Transverse colon (tissue), 4 donors: ENCODE results near the gene RAB4B. TPM values are rescaled to one million over a fixed set of nuclear protein-coding genes. Genes with fewer than 3 reads are reported as not detected.
A peak's percentile ranks its signal among the peaks of the same experiment; 100 is the strongest.

Source experiments
- DNase-seq: peaks from one replicate; pipeline ENCODE4 v3.0.0-alpha.2; 2019
- H3K27ac ChIP-seq, 4 donors: fragments of 200-600 bp; sonication (generic); 2 replicates each; pipeline ENCODE4 v1.5.1; 2016 to 2018; ENCODE audit warnings: inconsistent platforms in 4 of 4
- H3K27me3 ChIP-seq: fragments of 200-600 bp; sonication (generic); 2 replicates; pipeline ENCODE4 v1.5.1; 2017; ENCODE audit warnings: inconsistent platforms
- H3K36me3 ChIP-seq, 4 donors: fragments of 200-600 bp; sonication (generic); 2 replicates each; pipeline ENCODE4 v1.5.1; 2017 to 2019; ENCODE audit warnings: inconsistent platforms in 4 of 4
- H3K4me1 ChIP-seq, 4 donors: fragments of 200-600 bp; sonication (generic); 2 replicates each; pipeline ENCODE4 v1.5.1; 2017 to 2020; ENCODE audit warnings: inconsistent platforms in 4 of 4
- H3K4me3 ChIP-seq, 4 donors: fragments of 200-600 bp; sonication (generic); 1 replicate in 1 of 4; 2 replicates in 3 of 4; pipeline versions ENCODE4 v1.5.1 to v1.6.1; 2017 to 2019; ENCODE audit warnings: inconsistent platforms in 4 of 4
- H3K9me3 ChIP-seq, 2 donors: fragments of 200-600 bp; sonication (generic); 2 replicates each; pipeline ENCODE4 v1.5.1; 2017 to 2019; ENCODE audit warnings: inconsistent platforms in 2 of 2
- CTCF ChIP-seq, 5 experiments: fragments of 200-600 bp in 3 of 5; fragments of 450-650 bp in 2 of 5; sonication (generic) in 3 of 5; IDR thresholded peaks; 1 replicate in 2 of 5; 2 replicates in 3 of 5; pipeline ENCODE4 v1.5.1; 2016 to 2017; ENCODE audit warnings: antibody characterized with exemption in 5 of 5, inconsistent platforms in 3 of 5, mild to moderate bottlenecking in 2 of 5, moderate library complexity in 1 of 5
- EP300 ChIP-seq: sonication (generic); formaldehyde crosslinking; IDR thresholded peaks from one replicate; pipeline ENCODE4 v1.6.1; 2017; ENCODE audit warnings: antibody characterized with exemption, low read depth
- POLR2A ChIP-seq: fragments of 450-650 bp; IDR thresholded peaks from one replicate; pipeline ENCODE4 v1.6.1; 2016; ENCODE audit warnings: antibody characterized with exemption, mild to moderate bottlenecking, moderate library complexity
- POLR2AphosphoS5 ChIP-seq, 3 donors: sonication (generic); formaldehyde crosslinking; IDR thresholded peaks; one replicate each; pipeline ENCODE4 v1.6.1; 2016; ENCODE audit warnings: antibody characterized with exemption in 3 of 3
- WGBS, 2 donors: methylation state at CpG; one replicate each; pipeline ENCODE4 v1.1.5; 2018; ENCODE audit warnings: low coverage in 1 of 2; 5-methylcytosine and 5-hydroxymethylcytosine counted together
- in situ Hi-C, 4 donors: fragments of 200-750 bp; cut with MboI; loops; one replicate each; pipeline versions ENCODE4 v1.15.0 to v1.15.1; 2017; ENCODE audit warnings: low sequenced_read_pairs in 3 of 4, low pct_ligation_motif_present in 1 of 4, low pct_unique_long_range_greater_than_20kb in 1 of 4
- intact Hi-C: fragments of 100-400 bp; cut with DNase I; formaldehyde crosslinking; loops from one replicate; pipeline ENCODE4 v1.15.1; 2023; ENCODE audit warnings: low total_unique reads
- total RNA-seq, 4 donors: library from RNA; depleted of rRNA; stranded (reverse); fragments of >200 nt; gene quantifications; one replicate each; pipeline ENCODE4 v1.1.0, GENCODE V29; 2016

The RAB4B gene
- total RNA-seq, 4 donors from 2014 or later, result 25.9 to 84.2 (median 68.1) TPM

GRCh38 chr19:40774916-40775631 is 3.0 kb upstream of the RAB4B start, which contains the start of gene MIA:
TSS of gene MIA (plus strand) at chr19:40775521. CDS start at chr19:40775543, 22 bp downstream.
- DNase-seq, result no peak
- no peak for TF ChIP-seq POLR2A
- Histone ChIP-seq H3K4me1 (peaks cover 13 to 22% (median 15%) of the 10 kb centered on the region in 4 donors), H3K9me3 (no peaks in the 10 kb centered on the region), H3K27ac (no peak within 1 kb of the TSS), H3K27me3 (no peaks in the 10 kb centered on the region), H3K36me3 (no peaks in the 10 kb centered on the region), H3K4me3 (no peak within 1 kb of the TSS)
- intact Hi-C loops, result no loop called here
- in situ Hi-C loops, result no loop called here
- WGBS, 2 donors, result 77% methylated on average over 9 of the region's 9 CpGs; no CpG with 5 or more reads in 1 of the 2 donors

DNA sequence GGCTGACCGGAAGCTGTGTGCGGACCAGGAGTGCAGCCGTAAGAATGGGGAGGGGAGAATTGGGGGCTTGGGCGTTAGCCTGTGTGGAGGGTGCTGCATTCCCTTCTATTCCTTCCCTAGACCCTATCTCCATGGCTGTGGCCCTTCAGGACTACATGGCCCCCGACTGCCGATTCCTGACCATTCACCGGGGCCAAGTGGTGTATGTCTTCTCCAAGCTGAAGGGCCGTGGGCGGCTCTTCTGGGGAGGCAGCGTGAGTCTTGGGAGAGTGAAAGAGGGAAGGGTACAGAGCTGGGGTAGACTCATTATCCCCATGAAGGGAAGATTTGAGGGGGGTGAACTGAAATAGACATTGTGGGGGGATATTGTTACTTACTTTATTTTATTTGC is 2.4 kb upstream of the RAB4B start:
- Histone ChIP-seq H3K36me3 (no peaks in the 10 kb centered on the region), H3K9me3 (no peaks in the 10 kb centered on the region), H3K4me1 (peaks cover 13 to 22% (median 15%) of the 10 kb centered on the region in 4 donors), H3K4me3 (no peak overlapping the region), H3K27me3 (no peaks in the 10 kb centered on the region), H3K27ac (no peak overlapping the region)
- no peak for DNase-seq
- WGBS, 2 donors, result 94 to 96% methylated on average over 5 to 10 of the region's 10 CpGs
- in situ Hi-C loops (no loop called here), intact Hi-C loops (no loop called here)
- no peak for TF ChIP-seq POLR2A
- TF ChIP-seq EP300, result no peak
- no peak for TF ChIP-seq POLR2AphosphoS5 (IDR thresholded peaks at IDR 0.05)
- TF ChIP-seq CTCF (IDR thresholded peaks at IDR 0.05), result no peak

GRCh38 chr19:40776364-40776763 is 1.7 kb upstream of the RAB4B start:
- intact Hi-C loops, result no loop called here
- no peaks in the 10 kb centered on the region for H3K27me3 ChIP-seq
- H3K36me3 ChIP-seq, result no peaks in the 10 kb centered on the region
- H3K4me1 ChIP-seq, result peaks cover 13 to 22% (median 15%) of the 10 kb centered on the region in 4 donors
- in situ Hi-C loops, result no loop called here
- TF ChIP-seq CTCF (IDR thresholded peaks at IDR 0.05) (no peak), POLR2AphosphoS5 (IDR thresholded peaks at IDR 0.05) (no peak), EP300 (no peak), POLR2A (no peak)
- no peaks in the 10 kb centered on the region for H3K9me3 ChIP-seq
- peak overlapping the region; percentile 97 to 99 (median 98) for H3K27ac ChIP-seq
- DNase-seq, result no peak
- WGBS, 2 donors, result 78 to 80% methylated on average over 7 of the region's 7 CpGs
- H3K4me3 ChIP-seq, result no peak overlapping the region

GRCh38 chr19:40776932-40777644 is 959 bp upstream of the RAB4B start:
- in situ Hi-C loops, result no loop called here
- peaks cover 13 to 22% (median 15%) of the 10 kb centered on the region in 4 donors for H3K4me1 ChIP-seq
- peak; percentile 95 for DNase-seq

More at GRCh38 chr19:40776932-40777644, 959 bp upstream of the RAB4B start:
- no peak for TF ChIP-seq POLR2A
- TF ChIP-seq POLR2AphosphoS5 (IDR thresholded peaks at IDR 0.05), result no peak
- no peak for TF ChIP-seq EP300
- TF ChIP-seq CTCF (IDR thresholded peaks at IDR 0.05), result no peak
- Histone ChIP-seq H3K27ac (peak overlapping the region; percentile 97 to 99 (median 98)), H3K9me3 (no peaks in the 10 kb centered on the region), H3K36me3 (no peaks in the 10 kb centered on the region), H3K27me3 (no peaks in the 10 kb centered on the region), H3K4me3 (peak overlapping the region in 3 of 4 donors; percentile 73 to 88 (median 76))
- intact Hi-C loops, result no loop called here
- WGBS, 2 donors, result 0 to 14% methylated on average over 6 to 13 of the region's 13 CpGs
